HG03108 (cell line): ENCODE measurements around the gene HMX3.
"Not testable (repeated sequence)": the region's sequence is repeated elsewhere in the genome, so short reads cannot be mapped to it uniquely, and the experiment has no call there.

ENCODE experiments used
- ATAC-seq: cut with Tn5 transposase; IDR thresholded peaks from one replicate; pipeline ENCODE4 v1.9.1; 2021; ENCODE audit warnings: moderate library complexity; ENCODE audit not compliant: unreplicated experiment

Gene HMX3

GRCh38 chr10:123170961-123171360, 35.2 kb downstream of the HMX3 start:
- no peak for ATAC-seq

GRCh38 chr10:123171616-123172015, 35.8 kb downstream of the HMX3 start:
- ATAC-seq, result not testable (repeated sequence)

- ATAC-seq, result no peak
Measured at GRCh38 chr10:123175389-123176387, 39.9 kb downstream of the HMX3 start.

- ATAC-seq, result not testable (repeated sequence)
Measured at GRCh38 chr10:123178390-123178789, 42.6 kb downstream of the HMX3 start.

- ATAC-seq, result no peak
Measured at GRCh38 chr10:123180101-123181090, 44.6 kb downstream of the HMX3 start.

- ATAC-seq, result no peak
Measured at GRCh38 chr10:123183724-123184123, 48.0 kb downstream of the HMX3 start.

GRCh38 chr10:123187781-123188180, 52.0 kb downstream of the HMX3 start:
- ATAC-seq, result no peak
